GM23338 (cell line): Measurements from ENCODE around the gene SLC20A1. TPM values are rescaled to one million over a fixed set of nuclear protein-coding genes. Genes with fewer than 3 reads are reported as not detected.

Source experiments
- ATAC-seq: fragments of 200-7000 bp; cut with Tn5 transposase; 3 replicates; pipeline ENCODE4 v1.9.1; 2020
- DNase-seq: peaks from one replicate; pipeline ENCODE4 v3.0.0-alpha.2; 2015; ENCODE audit warnings: low spot score
- H2AFZ ChIP-seq: fragments of 200-600 bp; sonication (generic); 2 replicates; pipeline ENCODE4 v1.8.0; 2016; ENCODE audit warnings: antibody characterized with exemption, mild to moderate bottlenecking, moderate library complexity
- H3F3A ChIP-seq: fragments of 200-600 bp; sonication (generic); replicated peaks from 2 replicates; pipeline ENCODE4 v1.8.0; 2017; ENCODE audit warnings: antibody characterized with exemption, mixed run types, low read depth
- H3K27ac ChIP-seq: fragments of 200-600 bp; sonication (generic); 2 replicates; pipeline ENCODE4 v1.6.1; 2016; ENCODE audit warnings: low read depth
- H3K27me3 ChIP-seq: fragments of 200-600 bp; sonication (generic); 2 replicates; pipeline ENCODE4 v1.8.0; 2016; ENCODE audit warnings: mild to moderate bottlenecking, mixed run types, moderate library complexity; ENCODE audit not compliant: insufficient read depth
- H3K36me3 ChIP-seq: fragments of 200-600 bp; sonication (generic); 2 replicates; pipeline ENCODE4 v1.8.0; 2016; ENCODE audit warnings: mild to moderate bottlenecking; ENCODE audit not compliant: insufficient read depth
- H3K4me1 ChIP-seq: fragments of 200-600 bp; sonication (generic); 2 replicates; pipeline ENCODE4 v1.8.0; 2016; ENCODE audit warnings: mild to moderate bottlenecking, moderate library complexity; ENCODE audit not compliant: insufficient read depth
- H3K4me2 ChIP-seq: fragments of 200-600 bp; sonication (generic); 2 replicates; pipeline ENCODE4 v1.7.1; 2017; ENCODE audit warnings: mixed run types
- H3K4me3 ChIP-seq: fragments of 200-600 bp; sonication (generic); 2 replicates; pipeline ENCODE4 v1.6.1; 2016; ENCODE audit warnings: mixed run types
- H3K79me2 ChIP-seq: fragments of 200-600 bp; sonication (generic); replicated peaks from 2 replicates; pipeline ENCODE4 v1.8.0; 2017; ENCODE audit warnings: mild to moderate bottlenecking; ENCODE audit not compliant: insufficient read depth
- H3K9me2 ChIP-seq: fragments of 200-600 bp; sonication (generic); 2 replicates; pipeline ENCODE4 v1.8.0; 2017; ENCODE audit not compliant: insufficient read depth
- H4K20me1 ChIP-seq: fragments of 200-600 bp; sonication (generic); replicated peaks from 2 replicates; pipeline ENCODE4 v1.8.0; 2017; ENCODE audit warnings: mild to moderate bottlenecking; ENCODE audit not compliant: insufficient read depth
- H3K27ac Mint-ChIP-seq: 2 replicates; pipeline ENCODE4 v1.8.0; 2020; ENCODE audit warnings: inconsistent platforms, mild to moderate bottlenecking, moderate library complexity, mixed read lengths
- H3K27me3 Mint-ChIP-seq: 3 replicates; pipeline ENCODE4 v1.8.0; 2022; ENCODE audit warnings: low read depth, mild to moderate bottlenecking, moderate library complexity, mixed read lengths, inconsistent platforms; ENCODE audit not compliant: insufficient read depth, poor library complexity
- H3K36me3 Mint-ChIP-seq: 3 replicates; pipeline ENCODE4 v1.8.0; 2021; ENCODE audit warnings: low read depth, mild to moderate bottlenecking, inconsistent platforms, moderate library complexity, mixed read lengths
- H3K4me1 Mint-ChIP-seq: 3 replicates; pipeline ENCODE4 v1.8.0; 2020; ENCODE audit warnings: mild to moderate bottlenecking, inconsistent platforms, mixed read lengths
- H3K4me3 Mint-ChIP-seq: 3 replicates; pipeline ENCODE4 v1.8.0; 2021; ENCODE audit warnings: moderate library complexity, mild to moderate bottlenecking, inconsistent platforms, mixed read lengths
- H3K9me3 Mint-ChIP-seq: 3 replicates; pipeline ENCODE4 v1.8.0; 2020; ENCODE audit warnings: moderate library complexity, mild to moderate bottlenecking, inconsistent platforms, mixed read lengths
- EZH2phosphoT487 ChIP-seq: fragments of 200-600 bp; sonication (generic); IDR thresholded peaks from one replicate; pipeline ENCODE4 v1.8.1; 2018; ENCODE audit warnings: antibody characterized with exemption; ENCODE audit not compliant: unreplicated experiment
- JUNB ChIP-seq: IDR thresholded peaks from one replicate; pipeline ENCODE4 v1.6.1; 2016; ENCODE audit warnings: antibody characterized with exemption; ENCODE audit not compliant: unreplicated experiment
- NANOG ChIP-seq: IDR thresholded peaks from 2 replicates; pipeline ENCODE4 v1.6.1; 2016; ENCODE audit warnings: antibody characterized with exemption, borderline replicate concordance
- STAT1 ChIP-seq: IDR thresholded peaks from one replicate; pipeline ENCODE4 v1.6.1; 2016; ENCODE audit warnings: antibody characterized with exemption; ENCODE audit not compliant: unreplicated experiment
- ZNF114 ChIP-seq: fragments of 250-450 bp; sonication (Bioruptor Pico); IDR thresholded peaks from 2 replicates; pipeline ENCODE4 v1.5.0; 2020; ENCODE audit warnings: mild to moderate bottlenecking, moderate library complexity
- ZNF331 ChIP-seq: fragments of 250-450 bp; sonication (Bioruptor Pico); IDR thresholded peaks from 2 replicates; pipeline ENCODE4 v1.5.0; 2020; ENCODE audit warnings: low read depth, mild to moderate bottlenecking, moderate library complexity
- polyA plus RNA-seq: library from polyadenylated mRNA; unstranded; fragments of >200 nt; fragmentation: Nextera tagmentation; extraction: Ambion mirVana; gene quantifications from 2 replicates; pipeline ENCODE4 v1.2.1, GENCODE V29; 2016
- total RNA-seq: library from RNA; depleted of rRNA; stranded (reverse); fragments of >200 nt; shearing (Covaris generic); gene quantifications from 2 replicates; pipeline ENCODE4 v1.2.3, GENCODE V29; 2014
- TF ChIP-seq, protein P1 (sequence below): IDR thresholded peaks from one replicate; pipeline ENCODE4 v1.6.1; 2018; ENCODE audit warnings: antibody characterized with exemption; ENCODE audit not compliant: unreplicated experiment
- TF ChIP-seq, protein P2 (sequence below): fragments of 250-450 bp; sonication (Bioruptor Pico); IDR thresholded peaks from 2 replicates; pipeline ENCODE4 v1.5.0; 2020; ENCODE audit warnings: mild to moderate bottlenecking, moderate library complexity
- TF ChIP-seq, protein P3 (sequence below), 2 experiments: fragments of 200-600 bp in 1 of 2; sonication (generic) in 1 of 2; conservative IDR thresholded peaks; 2 replicates each; pipeline versions ENCODE4 v1.5.1 to v1.6.1; 2016 to 2017; ENCODE audit warnings: antibody characterized with exemption in 2 of 2, low read depth in 2 of 2, mild to moderate bottlenecking in 2 of 2, moderate library complexity in 1 of 2

Gene SLC20A1
- total and polyA plus RNA-seq, 2 experiments from 2014 or later: 52.9 to 84.3 TPM

DNA sequence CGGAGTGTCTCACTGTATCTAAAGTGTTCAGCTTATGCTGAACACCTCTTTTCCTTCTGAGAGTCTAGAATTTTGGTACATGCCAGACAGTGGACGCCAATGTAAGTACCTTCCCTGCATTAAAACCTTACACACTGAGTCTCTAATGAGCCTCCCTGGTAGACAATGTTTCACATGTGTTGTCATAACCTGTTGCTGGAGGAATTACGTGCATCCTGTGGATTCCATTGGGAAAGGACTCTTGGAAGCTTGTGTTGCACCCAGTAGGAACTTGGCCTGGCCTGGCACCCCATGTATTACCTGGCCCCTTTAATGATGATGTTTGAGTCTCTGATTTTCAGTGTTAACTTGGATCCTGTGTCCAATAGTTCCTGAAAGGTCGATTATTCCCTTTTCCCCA lies 40.8 kb upstream of the SLC20A1 start:
- H3K4me1 Mint-ChIP-seq: peaks cover 2% of the 10 kb centered on the region; the same call in 2 of the 3 replicates
- no peaks in the 10 kb centered on the region for H3K36me3 ChIP-seq
- no peaks in the 10 kb centered on the region for H4K20me1 ChIP-seq
- no peaks in the 10 kb centered on the region for H3K9me2 ChIP-seq
- TF ChIP-seq, protein P1, sequence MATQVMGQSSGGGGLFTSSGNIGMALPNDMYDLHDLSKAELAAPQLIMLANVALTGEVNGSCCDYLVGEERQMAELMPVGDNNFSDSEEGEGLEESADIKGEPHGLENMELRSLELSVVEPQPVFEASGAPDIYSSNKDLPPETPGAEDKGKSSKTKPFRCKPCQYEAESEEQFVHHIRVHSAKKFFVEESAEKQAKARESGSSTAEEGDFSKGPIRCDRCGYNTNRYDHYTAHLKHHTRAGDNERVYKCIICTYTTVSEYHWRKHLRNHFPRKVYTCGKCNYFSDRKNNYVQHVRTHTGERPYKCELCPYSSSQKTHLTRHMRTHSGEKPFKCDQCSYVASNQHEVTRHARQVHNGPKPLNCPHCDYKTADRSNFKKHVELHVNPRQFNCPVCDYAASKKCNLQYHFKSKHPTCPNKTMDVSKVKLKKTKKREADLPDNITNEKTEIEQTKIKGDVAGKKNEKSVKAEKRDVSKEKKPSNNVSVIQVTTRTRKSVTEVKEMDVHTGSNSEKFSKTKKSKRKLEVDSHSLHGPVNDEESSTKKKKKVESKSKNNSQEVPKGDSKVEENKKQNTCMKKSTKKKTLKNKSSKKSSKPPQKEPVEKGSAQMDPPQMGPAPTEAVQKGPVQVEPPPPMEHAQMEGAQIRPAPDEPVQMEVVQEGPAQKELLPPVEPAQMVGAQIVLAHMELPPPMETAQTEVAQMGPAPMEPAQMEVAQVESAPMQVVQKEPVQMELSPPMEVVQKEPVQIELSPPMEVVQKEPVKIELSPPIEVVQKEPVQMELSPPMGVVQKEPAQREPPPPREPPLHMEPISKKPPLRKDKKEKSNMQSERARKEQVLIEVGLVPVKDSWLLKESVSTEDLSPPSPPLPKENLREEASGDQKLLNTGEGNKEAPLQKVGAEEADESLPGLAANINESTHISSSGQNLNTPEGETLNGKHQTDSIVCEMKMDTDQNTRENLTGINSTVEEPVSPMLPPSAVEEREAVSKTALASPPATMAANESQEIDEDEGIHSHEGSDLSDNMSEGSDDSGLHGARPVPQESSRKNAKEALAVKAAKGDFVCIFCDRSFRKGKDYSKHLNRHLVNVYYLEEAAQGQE: no peak
- TF ChIP-seq ZNF114 (CRISPR knock-in tag): no peak
- TF ChIP-seq NANOG: no peak
- TF ChIP-seq, protein P2, sequence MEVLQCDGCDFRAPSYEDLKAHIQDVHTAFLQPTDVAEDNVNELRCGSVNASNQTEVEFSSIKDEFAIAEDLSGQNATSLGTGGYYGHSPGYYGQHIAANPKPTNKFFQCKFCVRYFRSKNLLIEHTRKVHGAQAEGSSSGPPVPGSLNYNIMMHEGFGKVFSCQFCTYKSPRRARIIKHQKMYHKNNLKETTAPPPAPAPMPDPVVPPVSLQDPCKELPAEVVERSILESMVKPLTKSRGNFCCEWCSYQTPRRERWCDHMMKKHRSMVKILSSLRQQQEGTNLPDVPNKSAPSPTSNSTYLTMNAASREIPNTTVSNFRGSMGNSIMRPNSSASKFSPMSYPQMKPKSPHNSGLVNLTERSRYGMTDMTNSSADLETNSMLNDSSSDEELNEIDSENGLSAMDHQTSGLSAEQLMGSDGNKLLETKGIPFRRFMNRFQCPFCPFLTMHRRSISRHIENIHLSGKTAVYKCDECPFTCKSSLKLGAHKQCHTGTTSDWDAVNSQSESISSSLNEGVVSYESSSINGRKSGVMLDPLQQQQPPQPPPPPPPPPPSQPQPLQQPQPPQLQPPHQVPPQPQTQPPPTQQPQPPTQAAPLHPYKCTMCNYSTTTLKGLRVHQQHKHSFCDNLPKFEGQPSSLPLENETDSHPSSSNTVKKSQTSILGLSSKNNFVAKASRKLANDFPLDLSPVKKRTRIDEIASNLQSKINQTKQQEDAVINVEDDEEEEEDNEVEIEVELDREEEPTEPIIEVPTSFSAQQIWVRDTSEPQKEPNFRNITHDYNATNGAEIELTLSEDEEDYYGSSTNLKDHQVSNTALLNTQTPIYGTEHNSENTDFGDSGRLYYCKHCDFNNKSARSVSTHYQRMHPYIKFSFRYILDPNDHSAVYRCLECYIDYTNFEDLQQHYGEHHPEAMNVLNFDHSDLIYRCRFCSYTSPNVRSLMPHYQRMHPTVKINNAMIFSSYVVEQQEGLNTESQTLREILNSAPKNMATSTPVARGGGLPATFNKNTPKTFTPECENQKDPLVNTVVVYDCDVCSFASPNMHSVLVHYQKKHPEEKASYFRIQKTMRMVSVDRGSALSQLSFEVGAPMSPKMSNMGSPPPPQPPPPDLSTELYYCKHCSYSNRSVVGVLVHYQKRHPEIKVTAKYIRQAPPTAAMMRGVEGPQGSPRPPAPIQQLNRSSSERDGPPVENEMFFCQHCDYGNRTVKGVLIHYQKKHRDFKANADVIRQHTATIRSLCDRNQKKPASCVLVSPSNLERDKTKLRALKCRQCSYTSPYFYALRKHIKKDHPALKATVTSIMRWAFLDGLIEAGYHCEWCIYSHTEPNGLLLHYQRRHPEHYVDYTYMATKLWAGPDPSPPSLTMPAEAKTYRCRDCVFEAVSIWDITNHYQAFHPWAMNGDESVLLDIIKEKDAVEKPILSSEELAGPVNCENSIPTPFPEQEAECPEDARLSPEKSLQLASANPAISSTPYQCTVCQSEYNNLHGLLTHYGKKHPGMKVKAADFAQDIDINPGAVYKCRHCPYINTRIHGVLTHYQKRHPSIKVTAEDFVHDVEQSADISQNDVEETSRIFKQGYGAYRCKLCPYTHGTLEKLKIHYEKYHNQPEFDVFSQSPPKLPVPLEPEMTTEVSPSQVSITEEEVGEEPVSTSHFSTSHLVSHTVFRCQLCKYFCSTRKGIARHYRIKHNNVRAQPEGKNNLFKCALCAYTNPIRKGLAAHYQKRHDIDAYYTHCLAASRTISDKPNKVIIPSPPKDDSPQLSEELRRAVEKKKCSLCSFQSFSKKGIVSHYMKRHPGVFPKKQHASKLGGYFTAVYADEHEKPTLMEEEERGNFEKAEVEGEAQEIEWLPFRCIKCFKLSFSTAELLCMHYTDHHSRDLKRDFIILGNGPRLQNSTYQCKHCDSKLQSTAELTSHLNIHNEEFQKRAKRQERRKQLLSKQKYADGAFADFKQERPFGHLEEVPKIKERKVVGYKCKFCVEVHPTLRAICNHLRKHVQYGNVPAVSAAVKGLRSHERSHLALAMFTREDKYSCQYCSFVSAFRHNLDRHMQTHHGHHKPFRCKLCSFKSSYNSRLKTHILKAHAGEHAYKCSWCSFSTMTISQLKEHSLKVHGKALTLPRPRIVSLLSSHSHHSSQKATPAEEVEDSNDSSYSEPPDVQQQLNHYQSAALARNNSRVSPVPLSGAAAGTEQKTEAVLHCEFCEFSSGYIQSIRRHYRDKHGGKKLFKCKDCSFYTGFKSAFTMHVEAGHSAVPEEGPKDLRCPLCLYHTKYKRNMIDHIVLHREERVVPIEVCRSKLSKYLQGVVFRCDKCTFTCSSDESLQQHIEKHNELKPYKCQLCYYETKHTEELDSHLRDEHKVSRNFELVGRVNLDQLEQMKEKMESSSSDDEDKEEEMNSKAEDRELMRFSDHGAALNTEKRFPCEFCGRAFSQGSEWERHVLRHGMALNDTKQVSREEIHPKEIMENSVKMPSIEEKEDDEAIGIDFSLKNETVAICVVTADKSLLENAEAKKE (CRISPR knock-in tag): no peak
- TF ChIP-seq EZH2phosphoT487: no peak
- no peak for TF ChIP-seq ZNF331 (CRISPR knock-in tag)
- no peak for TF ChIP-seq JUNB
- no peak for TF ChIP-seq STAT1
- TF ChIP-seq, protein P3, sequence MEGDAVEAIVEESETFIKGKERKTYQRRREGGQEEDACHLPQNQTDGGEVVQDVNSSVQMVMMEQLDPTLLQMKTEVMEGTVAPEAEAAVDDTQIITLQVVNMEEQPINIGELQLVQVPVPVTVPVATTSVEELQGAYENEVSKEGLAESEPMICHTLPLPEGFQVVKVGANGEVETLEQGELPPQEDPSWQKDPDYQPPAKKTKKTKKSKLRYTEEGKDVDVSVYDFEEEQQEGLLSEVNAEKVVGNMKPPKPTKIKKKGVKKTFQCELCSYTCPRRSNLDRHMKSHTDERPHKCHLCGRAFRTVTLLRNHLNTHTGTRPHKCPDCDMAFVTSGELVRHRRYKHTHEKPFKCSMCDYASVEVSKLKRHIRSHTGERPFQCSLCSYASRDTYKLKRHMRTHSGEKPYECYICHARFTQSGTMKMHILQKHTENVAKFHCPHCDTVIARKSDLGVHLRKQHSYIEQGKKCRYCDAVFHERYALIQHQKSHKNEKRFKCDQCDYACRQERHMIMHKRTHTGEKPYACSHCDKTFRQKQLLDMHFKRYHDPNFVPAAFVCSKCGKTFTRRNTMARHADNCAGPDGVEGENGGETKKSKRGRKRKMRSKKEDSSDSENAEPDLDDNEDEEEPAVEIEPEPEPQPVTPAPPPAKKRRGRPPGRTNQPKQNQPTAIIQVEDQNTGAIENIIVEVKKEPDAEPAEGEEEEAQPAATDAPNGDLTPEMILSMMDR (conservative IDR thresholded peaks at IDR 0.05; ENCODE audit: low read depth in 2 of 2): no peak
- ATAC-seq (no peak), DNase-seq (no peak)
- H3K27ac Mint-ChIP-seq: no peak overlapping the region
- H3K4me3 ChIP-seq: no peak overlapping the region
- no peak overlapping the region for H3K27ac ChIP-seq
- H3K4me2 ChIP-seq: no peak overlapping the region
- H3K27me3 ChIP-seq: no peaks in the 10 kb centered on the region
- H3K79me2 ChIP-seq: no peaks in the 10 kb centered on the region
- H3K9me3 Mint-ChIP-seq: peaks cover 15% of the 10 kb centered on the region
- H3K36me3 Mint-ChIP-seq: 0 out of 3 replicates have a peak, but pooled peaks cover 3% of the 10 kb centered on the region
- H3K4me3 Mint-ChIP-seq: no peak overlapping the region
- peaks cover 8% of the 10 kb centered on the region for H3K27me3 Mint-ChIP-seq
- no peaks in the 10 kb centered on the region for H3K4me1 ChIP-seq
- H2AFZ ChIP-seq: no peak overlapping the region
- no peaks in the 10 kb centered on the region for H3F3A ChIP-seq
